Measurements from ENCODE around the gene EXOC4. TPM values are rescaled to one million over a fixed set of nuclear protein-coding genes. Genes with fewer than 3 reads are reported as not detected.

EXOC4 gene
- total and polyA plus RNA-seq, 7 experiments from 2014 or later, result 44.1 to 106 (median 74.2) TPM

- Histone ChIP-seq H3K27me3 (ENCODE audit: control insufficient read depth in 2 of 2, insufficient read depth in 2 of 2, low read length in 2 of 2) (no peaks in the 10 kb centered on the region), H3K9me3 (ENCODE audit: control insufficient read depth in 2 of 3, low read length in 3 of 3) (no peaks in the 10 kb centered on the region), H3K4me3 (ENCODE audit: low read length) (no peak overlapping the region), H3K4me1 (ENCODE audit: control insufficient read depth in 2 of 2, insufficient read depth in 2 of 2, low read length in 2 of 2) (no peaks in the 10 kb centered on the region), H3K27ac (ENCODE audit: low read depth, low read length) (no peak overlapping the region), H3K36me3 (ENCODE audit: control insufficient read depth in 2 of 3, insufficient read depth in 3 of 3, low read length in 3 of 3) (no peaks in the 10 kb centered on the region)
- CTCF ChIA-PET, result no interaction called here
- POLR2A ChIA-PET, result no interaction called here
- intact Hi-C loops (cut with micrococcal nuclease), result no loop called here
- H3K9me3 Mint-ChIP-seq, result no peaks in the 10 kb centered on the region
- no peak overlapping the region for H3K4me3 Mint-ChIP-seq
- ATAC-seq (no peak), DNase-seq (no peak)
- no peaks in the 10 kb centered on the region for H3K27me3 Mint-ChIP-seq
- H3K4me1 Mint-ChIP-seq, result peaks cover 0 to 12% (median 6%) of the 10 kb centered on the region in 7 donors
- H3K27ac Mint-ChIP-seq, result no peak overlapping the region
- peaks cover 0 to 37% (median 9%) of the 10 kb centered on the region in 5 donors for H3K36me3 Mint-ChIP-seq
Measured at GRCh38 chr7:133528796-133529195, 275.9 kb downstream of the EXOC4 start.

- no peak for DNase-seq
- H3K27me3 Mint-ChIP-seq, result no peaks in the 10 kb centered on the region
- H3K27me3 ChIP-seq (ENCODE audit: control insufficient read depth in 2 of 2, insufficient read depth in 2 of 2, low read length in 2 of 2), result no peaks in the 10 kb centered on the region
- CTCF ChIA-PET, result no interaction called here
- H3K36me3 ChIP-seq (ENCODE audit: control insufficient read depth in 2 of 3, insufficient read depth in 3 of 3, low read length in 3 of 3), result no peaks in the 10 kb centered on the region
- POLR2A ChIA-PET, result no interaction called here
- H3K9me3 Mint-ChIP-seq, result no peaks in the 10 kb centered on the region
- no peaks in the 10 kb centered on the region for H3K4me1 ChIP-seq (ENCODE audit: control insufficient read depth in 2 of 2, insufficient read depth in 2 of 2, low read length in 2 of 2)
- ATAC-seq, result no peak
- H3K4me1 Mint-ChIP-seq, result peaks cover 0 to 8% (median 5%) of the 10 kb centered on the region in 7 donors
- peaks cover 0 to 37% (median 9%) of the 10 kb centered on the region in 5 donors for H3K36me3 Mint-ChIP-seq
- no peaks in the 10 kb centered on the region for H3K9me3 ChIP-seq (ENCODE audit: control insufficient read depth in 2 of 3, low read length in 3 of 3)
- H3K4me3 Mint-ChIP-seq, result no peak overlapping the region
- intact Hi-C loops (cut with micrococcal nuclease), result loop anchor here in 1 of 2 donors (5.0 kb wide), 1 partner anchor 48 kb away; no protein-coding TSS in a partner anchor
- H3K27ac ChIP-seq (ENCODE audit: low read depth, low read length), result no peak overlapping the region
- H3K4me3 ChIP-seq (ENCODE audit: low read length), result no peak overlapping the region
- no peak overlapping the region for H3K27ac Mint-ChIP-seq
Measured at GRCh38 chr7:133529861-133530260, 277.0 kb downstream of the EXOC4 start.

GRCh38 chr7:133530682-133531081, 277.8 kb downstream of the EXOC4 start:
- Mint-ChIP-seq H3K4me1 (peaks cover 0 to 7% (median 0%) of the 10 kb centered on the region in 7 donors), H3K27ac (no peak overlapping the region), H3K4me3 (no peak overlapping the region), H3K9me3 (no peaks in the 10 kb centered on the region), H3K27me3 (no peaks in the 10 kb centered on the region), H3K36me3 (peaks cover 0 to 34% (median 9%) of the 10 kb centered on the region in 5 donors)
- Histone ChIP-seq H3K27ac (ENCODE audit: low read depth, low read length) (no peak overlapping the region), H3K27me3 (ENCODE audit: control insufficient read depth in 2 of 2, insufficient read depth in 2 of 2, low read length in 2 of 2) (no peaks in the 10 kb centered on the region), H3K4me1 (ENCODE audit: control insufficient read depth in 2 of 2, insufficient read depth in 2 of 2, low read length in 2 of 2) (no peaks in the 10 kb centered on the region), H3K36me3 (ENCODE audit: control insufficient read depth in 2 of 3, insufficient read depth in 3 of 3, low read length in 3 of 3) (no peaks in the 10 kb centered on the region), H3K4me3 (ENCODE audit: low read length) (no peak overlapping the region), H3K9me3 (ENCODE audit: control insufficient read depth in 2 of 3, low read length in 3 of 3) (no peaks in the 10 kb centered on the region)
- CTCF ChIA-PET, result no interaction called here
- intact Hi-C loops (cut with micrococcal nuclease), result loop anchor here in 1 of 2 donors (5.0 kb wide), 1 partner anchor 48 kb away; no protein-coding TSS in a partner anchor
- DNase-seq (no peak), ATAC-seq (no peak)
- POLR2A ChIA-PET, result no interaction called here

GRCh38 chr7:133534816-133535215, 281.9 kb downstream of the EXOC4 start:
- POLR2A ChIA-PET, result no interaction called here
- Histone ChIP-seq H3K4me3 (ENCODE audit: low read length) (no peak overlapping the region), H3K36me3 (ENCODE audit: control insufficient read depth in 2 of 3, insufficient read depth in 3 of 3, low read length in 3 of 3) (no peaks in the 10 kb centered on the region), H3K27ac (ENCODE audit: low read depth, low read length) (no peak overlapping the region), H3K9me3 (ENCODE audit: control insufficient read depth in 2 of 3, low read length in 3 of 3) (no peaks in the 10 kb centered on the region), H3K27me3 (ENCODE audit: control insufficient read depth in 2 of 2, insufficient read depth in 2 of 2, low read length in 2 of 2) (no peaks in the 10 kb centered on the region), H3K4me1 (ENCODE audit: control insufficient read depth in 2 of 2, insufficient read depth in 2 of 2, low read length in 2 of 2) (no peaks in the 10 kb centered on the region)
- Mint-ChIP-seq H3K36me3 (peaks cover 5 to 27% (median 16%) of the 10 kb centered on the region in 5 donors), H3K27me3 (no peaks in the 10 kb centered on the region), H3K9me3 (peaks cover 0 to 4% (median 0%) of the 10 kb centered on the region in 11 donors), H3K4me1 (peaks cover 0 to 25% (median 11%) of the 10 kb centered on the region in 7 donors), H3K27ac (no peak overlapping the region), H3K4me3 (no peak overlapping the region)
- DNase-seq, result no peak
- no peak for ATAC-seq
- CTCF ChIA-PET, result no interaction called here
- intact Hi-C loops (cut with micrococcal nuclease), result loop anchor here in 1 of 2 donors (5.0 kb wide), 1 partner anchor 53 kb away; no protein-coding TSS in a partner anchor

DNA sequence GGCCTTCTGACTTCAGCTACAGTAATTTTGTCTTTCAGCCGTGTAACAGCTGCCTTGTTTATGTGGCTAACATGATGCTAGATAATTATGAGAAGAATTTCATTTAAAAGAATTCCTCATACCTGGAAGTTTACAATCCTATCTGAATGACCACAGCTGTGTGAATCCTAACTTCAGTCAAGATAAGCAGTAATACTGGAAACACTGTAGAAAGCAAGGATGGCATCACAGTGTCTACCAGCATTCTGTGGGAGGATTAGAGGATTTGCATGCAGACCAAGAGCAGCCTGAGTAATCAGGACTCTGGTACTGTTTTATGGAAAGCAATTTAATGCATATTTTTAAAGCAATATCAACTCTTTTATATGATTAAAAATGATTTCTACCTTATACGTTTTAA, 282.4 kb downstream of the EXOC4 start:
- Mint-ChIP-seq H3K27ac (peak overlapping the region in 1 of 9 donors; percentile 12), H3K4me1 (peaks cover 0 to 24% (median 11%) of the 10 kb centered on the region in 7 donors), H3K36me3 (peaks cover 5 to 25% (median 15%) of the 10 kb centered on the region in 5 donors), H3K9me3 (peaks cover 0 to 4% (median 0%) of the 10 kb centered on the region in 11 donors), H3K27me3 (no peaks in the 10 kb centered on the region), H3K4me3 (no peak overlapping the region)
- ChIA-PET CTCF (no interaction called here), POLR2A (no interaction called here)
- H3K9me3 ChIP-seq (ENCODE audit: control insufficient read depth in 2 of 3, low read length in 3 of 3), result no peaks in the 10 kb centered on the region
- H3K36me3 ChIP-seq (ENCODE audit: control insufficient read depth in 2 of 3, insufficient read depth in 3 of 3, low read length in 3 of 3), result no peaks in the 10 kb centered on the region
- ATAC-seq, result no peak
- H3K4me3 ChIP-seq (ENCODE audit: low read length), result no peak overlapping the region
- DNase-seq, result no peak
- no peak overlapping the region for H3K27ac ChIP-seq (ENCODE audit: low read depth, low read length)
- no peaks in the 10 kb centered on the region for H3K27me3 ChIP-seq (ENCODE audit: control insufficient read depth in 2 of 2, insufficient read depth in 2 of 2, low read length in 2 of 2)
- no peaks in the 10 kb centered on the region for H3K4me1 ChIP-seq (ENCODE audit: control insufficient read depth in 2 of 2, insufficient read depth in 2 of 2, low read length in 2 of 2)
- intact Hi-C loops (cut with micrococcal nuclease), result no loop called here

DNA sequence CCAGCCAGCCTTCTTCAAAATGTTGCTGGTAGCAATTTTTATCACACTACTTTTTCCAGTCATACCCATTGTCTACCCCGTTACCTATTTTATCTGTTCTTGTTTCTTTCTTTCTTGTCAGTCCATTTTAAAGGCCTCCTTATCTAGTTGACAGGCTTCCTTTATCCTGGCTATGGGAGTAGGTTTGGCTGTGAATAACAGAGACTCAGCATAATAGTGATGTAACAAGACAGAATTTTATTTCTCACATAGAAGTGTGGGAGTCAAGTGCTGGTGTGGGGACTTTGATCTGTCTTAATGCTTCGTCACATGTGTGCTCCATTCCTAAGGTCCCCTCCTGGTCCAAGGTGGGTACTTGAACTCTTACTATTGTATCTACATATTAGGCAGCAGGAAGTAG, 283.6 kb downstream of the EXOC4 start:
- H3K4me3 ChIP-seq (ENCODE audit: low read length), result no peak overlapping the region
- POLR2A ChIA-PET, result no interaction called here
- intact Hi-C loops (cut with micrococcal nuclease), result no loop called here
- H3K36me3 ChIP-seq (ENCODE audit: control insufficient read depth in 2 of 3, insufficient read depth in 3 of 3, low read length in 3 of 3), result no peaks in the 10 kb centered on the region
- ATAC-seq (no peak), DNase-seq (no peak)
- H3K4me1 ChIP-seq (ENCODE audit: control insufficient read depth in 2 of 2, insufficient read depth in 2 of 2, low read length in 2 of 2), result no peaks in the 10 kb centered on the region
- Mint-ChIP-seq H3K27ac (no peak overlapping the region), H3K4me3 (no peak overlapping the region), H3K9me3 (peaks cover 0 to 4% (median 0%) of the 10 kb centered on the region in 11 donors), H3K27me3 (no peaks in the 10 kb centered on the region), H3K36me3 (peaks cover 5 to 21% (median 15%) of the 10 kb centered on the region in 5 donors), H3K4me1 (peaks cover 0 to 24% (median 11%) of the 10 kb centered on the region in 7 donors)
- no peaks in the 10 kb centered on the region for H3K27me3 ChIP-seq (ENCODE audit: control insufficient read depth in 2 of 2, insufficient read depth in 2 of 2, low read length in 2 of 2)
- no peaks in the 10 kb centered on the region for H3K9me3 ChIP-seq (ENCODE audit: control insufficient read depth in 2 of 3, low read length in 3 of 3)
- H3K27ac ChIP-seq (ENCODE audit: low read depth, low read length), result no peak overlapping the region
- CTCF ChIA-PET, result no interaction called here

GRCh38 chr7:133539016-133539415, 286.1 kb downstream of the EXOC4 start:
- Mint-ChIP-seq H3K27me3 (no peaks in the 10 kb centered on the region), H3K4me3 (no peak overlapping the region), H3K36me3 (peaks cover 5 to 27% (median 15%) of the 10 kb centered on the region in 5 donors), H3K27ac (no peak overlapping the region), H3K9me3 (peaks cover 0 to 4% (median 0%) of the 10 kb centered on the region in 11 donors), H3K4me1 (peaks cover 0 to 24% (median 11%) of the 10 kb centered on the region in 7 donors)
- ATAC-seq, result no peak
- DNase-seq, result no peak
- no peaks in the 10 kb centered on the region for H3K36me3 ChIP-seq (ENCODE audit: control insufficient read depth in 2 of 3, insufficient read depth in 3 of 3, low read length in 3 of 3)
- no peaks in the 10 kb centered on the region for H3K9me3 ChIP-seq (ENCODE audit: control insufficient read depth in 2 of 3, low read length in 3 of 3)
- intact Hi-C loops (cut with micrococcal nuclease), result no loop called here
- no peak overlapping the region for H3K27ac ChIP-seq (ENCODE audit: low read depth, low read length)
- ChIA-PET CTCF (no interaction called here), POLR2A (no interaction called here)
- H3K4me1 ChIP-seq (ENCODE audit: control insufficient read depth in 2 of 2, insufficient read depth in 2 of 2, low read length in 2 of 2), result no peaks in the 10 kb centered on the region
- H3K4me3 ChIP-seq (ENCODE audit: low read length), result no peak overlapping the region
- H3K27me3 ChIP-seq (ENCODE audit: control insufficient read depth in 2 of 2, insufficient read depth in 2 of 2, low read length in 2 of 2), result no peaks in the 10 kb centered on the region

Data from naive thymus-derived CD4-positive, alpha-beta T cell (primary cell).